ENCODE data around the gene MORN5. TPM values are rescaled to one million over a fixed set of nuclear protein-coding genes. Genes with fewer than 3 reads are reported as not detected.
"Not testable (repeated sequence)": the region's sequence is repeated elsewhere in the genome, so short reads cannot be mapped to it uniquely, and the experiment has no call there.

The MORN5 gene
- polyA plus RNA-seq, 1 donor from 2014 or later: not detected

DNA sequence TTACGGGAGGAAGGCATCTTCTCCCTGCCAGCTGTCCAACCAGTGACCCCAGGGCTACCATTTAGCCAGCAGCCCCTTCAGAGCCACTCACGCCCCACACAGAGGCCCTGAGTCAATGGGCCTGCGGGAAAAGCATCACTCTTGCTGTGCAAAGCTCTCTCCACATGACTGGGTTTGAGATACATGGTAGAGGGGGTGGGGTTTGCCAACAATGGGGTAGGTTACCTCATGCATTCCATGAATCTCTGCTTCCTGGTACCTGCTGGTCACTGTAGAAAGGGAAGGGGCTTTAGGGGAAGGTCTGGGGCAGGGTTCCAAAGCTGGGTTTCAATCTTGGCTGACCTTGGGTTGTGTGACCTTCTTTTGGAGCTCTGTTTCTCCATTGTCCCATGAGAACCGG lies 43.7 kb upstream of the MORN5 start:
- no peaks in the 10 kb centered on the region for H3F3A ChIP-seq (ENCODE audit: insufficient read depth, low read length, poor library complexity, severe bottlenecking)
- no peak overlapping the region for H3K4me3 ChIP-seq (ENCODE audit: low read length)
- H2AFZ ChIP-seq (ENCODE audit: low read depth, low read length): no peak overlapping the region
- H3K9ac ChIP-seq (ENCODE audit: low read length): no peak overlapping the region
- TF ChIP-seq EP300 (conservative IDR thresholded peaks at IDR 0.05; ENCODE audit: poor library complexity, severe bottlenecking) (no peak), POLR2AphosphoS5 (IDR thresholded peaks at IDR 0.05) (no peak), REST (IDR thresholded peaks at IDR 0.05; ENCODE audit: borderline replicate concordance) (no peak), TAF1 (IDR thresholded peaks at IDR 0.05; ENCODE audit: low read depth) (no peak), EZH2 (IDR thresholded peaks at IDR 0.05; ENCODE audit: borderline replicate concordance, insufficient read depth, low read length, poor library complexity, severe bottlenecking) (no peak)
- TF ChIP-seq, protein P1, sequence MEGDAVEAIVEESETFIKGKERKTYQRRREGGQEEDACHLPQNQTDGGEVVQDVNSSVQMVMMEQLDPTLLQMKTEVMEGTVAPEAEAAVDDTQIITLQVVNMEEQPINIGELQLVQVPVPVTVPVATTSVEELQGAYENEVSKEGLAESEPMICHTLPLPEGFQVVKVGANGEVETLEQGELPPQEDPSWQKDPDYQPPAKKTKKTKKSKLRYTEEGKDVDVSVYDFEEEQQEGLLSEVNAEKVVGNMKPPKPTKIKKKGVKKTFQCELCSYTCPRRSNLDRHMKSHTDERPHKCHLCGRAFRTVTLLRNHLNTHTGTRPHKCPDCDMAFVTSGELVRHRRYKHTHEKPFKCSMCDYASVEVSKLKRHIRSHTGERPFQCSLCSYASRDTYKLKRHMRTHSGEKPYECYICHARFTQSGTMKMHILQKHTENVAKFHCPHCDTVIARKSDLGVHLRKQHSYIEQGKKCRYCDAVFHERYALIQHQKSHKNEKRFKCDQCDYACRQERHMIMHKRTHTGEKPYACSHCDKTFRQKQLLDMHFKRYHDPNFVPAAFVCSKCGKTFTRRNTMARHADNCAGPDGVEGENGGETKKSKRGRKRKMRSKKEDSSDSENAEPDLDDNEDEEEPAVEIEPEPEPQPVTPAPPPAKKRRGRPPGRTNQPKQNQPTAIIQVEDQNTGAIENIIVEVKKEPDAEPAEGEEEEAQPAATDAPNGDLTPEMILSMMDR (IDR thresholded peaks at IDR 0.05; ENCODE audit: poor library complexity, severe bottlenecking): no peak
- H3K79me2 ChIP-seq (replicated peaks; ENCODE audit: insufficient read depth, low read length): no peaks in the 10 kb centered on the region
- no peaks in the 10 kb centered on the region for H4K20me1 ChIP-seq (ENCODE audit: insufficient read depth)
- no peaks in the 10 kb centered on the region for H3K36me3 ChIP-seq (ENCODE audit: insufficient read depth, low read length)
- no peaks in the 10 kb centered on the region for H3K9me2 ChIP-seq (ENCODE audit: insufficient read depth, low read length)
- no peaks in the 10 kb centered on the region for H3K27me3 ChIP-seq (ENCODE audit: insufficient read depth, low read depth, low read length)
- no peak overlapping the region for H3K4me2 ChIP-seq (ENCODE audit: low read length)
- H3K9me3 ChIP-seq (ENCODE audit: low read length): no peaks in the 10 kb centered on the region
- H3K27ac ChIP-seq (ENCODE audit: low read length): no peak overlapping the region

DNA sequence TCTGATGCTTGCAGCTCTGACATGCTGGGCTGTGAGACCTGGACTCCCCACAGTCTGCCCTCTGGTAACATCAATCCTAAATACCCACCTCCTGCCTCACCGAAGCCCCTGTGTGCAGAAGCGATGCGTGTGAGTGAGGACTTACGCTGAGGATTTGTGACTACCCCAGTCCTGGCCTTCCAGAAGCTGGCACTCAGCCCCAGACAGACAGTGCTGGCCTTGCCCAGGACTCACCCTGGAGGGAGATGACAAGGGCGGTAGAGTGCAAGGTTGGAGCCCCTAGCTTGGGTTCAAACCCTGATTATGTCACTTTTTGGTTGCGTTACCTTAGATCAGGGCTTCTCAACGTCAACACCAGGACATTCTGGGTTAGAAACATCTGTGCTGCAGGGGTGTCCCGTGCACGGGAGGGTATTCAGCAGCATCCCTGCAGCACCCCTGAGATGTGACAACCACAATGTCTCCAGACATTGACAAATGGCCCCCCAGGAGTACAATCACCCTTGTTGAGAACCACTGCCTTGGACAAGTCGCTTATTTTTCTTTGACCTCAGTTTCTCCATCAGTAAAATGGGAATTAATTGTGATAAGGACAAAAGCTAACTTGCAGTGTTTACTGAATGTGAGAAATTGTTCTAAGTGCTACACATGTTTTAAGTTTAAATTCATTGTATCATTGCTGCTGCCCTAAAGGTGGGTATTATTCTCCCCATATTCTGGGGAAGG lies 43.1 kb upstream of the MORN5 start:
- Histone ChIP-seq H3K79me2 (replicated peaks; ENCODE audit: insufficient read depth, low read length) (no peaks in the 10 kb centered on the region), H3F3A (ENCODE audit: insufficient read depth, low read length, poor library complexity, severe bottlenecking) (no peaks in the 10 kb centered on the region), H2AFZ (ENCODE audit: low read depth, low read length) (no peak overlapping the region), H3K9me3 (ENCODE audit: low read length) (no peaks in the 10 kb centered on the region), H3K9ac (ENCODE audit: low read length) (no peak overlapping the region), H3K27ac (ENCODE audit: low read length) (no peak overlapping the region), H3K9me2 (ENCODE audit: insufficient read depth, low read length) (no peaks in the 10 kb centered on the region), H3K4me3 (ENCODE audit: low read length) (no peak overlapping the region), H4K20me1 (ENCODE audit: insufficient read depth) (no peaks in the 10 kb centered on the region), H3K36me3 (ENCODE audit: insufficient read depth, low read length) (no peaks in the 10 kb centered on the region), H3K4me2 (ENCODE audit: low read length) (no peak overlapping the region), H3K27me3 (ENCODE audit: insufficient read depth, low read depth, low read length) (no peaks in the 10 kb centered on the region)
- TF ChIP-seq REST (IDR thresholded peaks at IDR 0.05; ENCODE audit: borderline replicate concordance): no peak
- no peak for TF ChIP-seq RAD21 (conservative IDR thresholded peaks at IDR 0.05)
- no peak for TF ChIP-seq EP300 (conservative IDR thresholded peaks at IDR 0.05; ENCODE audit: poor library complexity, severe bottlenecking)
- no peak for TF ChIP-seq POLR2AphosphoS5 (IDR thresholded peaks at IDR 0.05)

GRCh38 chr9:122117241-122117640 lies 42.5 kb upstream of the MORN5 start:
- H3K79me2 ChIP-seq (replicated peaks; ENCODE audit: insufficient read depth, low read length); H3K9me2 ChIP-seq (ENCODE audit: insufficient read depth, low read length); H3K4me2 ChIP-seq (ENCODE audit: low read length); H3F3A ChIP-seq (ENCODE audit: insufficient read depth, low read length, poor library complexity, severe bottlenecking); H3K27ac ChIP-seq (ENCODE audit: low read length); H2AFZ ChIP-seq (ENCODE audit: low read depth, low read length); H3K9me3 ChIP-seq (ENCODE audit: low read length); H3K27me3 ChIP-seq (ENCODE audit: insufficient read depth, low read depth, low read length); H3K4me3 ChIP-seq (ENCODE audit: low read length); H4K20me1 ChIP-seq (ENCODE audit: insufficient read depth); H3K36me3 ChIP-seq (ENCODE audit: insufficient read depth, low read length); H3K9ac ChIP-seq (ENCODE audit: low read length): not testable (repeated sequence)

Measured in neural cell (in vitro differentiated cells).